Measurements from ENCODE around the gene DDX27. TPM values are rescaled to one million over a fixed set of nuclear protein-coding genes. Genes with fewer than 3 reads are reported as not detected.

Gene DDX27
- total and polyA plus RNA-seq, 2 of the 13 experiments (the other 11 are each of a cell fraction or from before 2014, with no cell fraction given): 42.6 to 72.8 TPM

DNA sequence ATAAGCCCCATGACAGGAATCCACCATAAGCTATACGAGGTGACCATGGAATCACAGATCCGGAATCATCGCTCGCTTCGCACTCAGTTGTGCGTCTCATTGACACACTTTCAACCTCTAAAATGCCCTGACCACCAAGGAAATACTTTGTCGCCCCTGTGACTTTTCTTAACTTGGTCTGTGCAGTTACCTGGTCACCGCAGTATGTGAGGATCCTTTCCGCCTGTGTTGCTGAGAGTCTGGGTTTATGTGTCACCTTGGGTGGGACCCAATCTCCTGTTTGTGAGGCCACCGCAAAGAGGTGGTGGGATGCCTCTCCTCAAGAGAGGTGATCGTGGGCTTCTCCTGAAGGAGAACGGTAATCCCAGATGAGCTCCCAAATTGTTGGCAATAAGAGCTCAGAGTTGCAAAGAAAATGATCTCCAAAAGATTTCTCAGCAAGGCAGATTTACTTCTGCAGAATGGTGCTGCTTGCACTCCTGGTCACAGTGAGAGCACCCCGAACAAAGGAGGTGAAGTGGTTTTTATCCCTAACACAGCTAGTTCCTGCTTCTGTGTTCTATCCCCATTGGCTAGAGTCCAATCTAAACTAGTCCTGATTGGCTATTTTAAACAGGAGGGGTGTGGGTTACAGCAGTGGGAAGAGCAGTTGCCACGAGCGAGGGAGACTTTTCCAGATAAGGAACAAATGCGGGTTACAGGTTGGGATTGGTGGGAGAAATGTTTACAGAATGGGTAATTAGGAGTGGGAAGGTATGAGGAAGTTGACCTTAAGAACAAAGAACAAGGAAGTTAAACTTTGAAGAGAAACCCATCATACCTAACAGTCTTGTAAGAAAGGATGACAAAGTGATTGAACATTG, 67.7 kb downstream of the DDX27 start:
- ChIA-PET POLR2A (interaction anchor here (0.6 to 3.4 kb wide), 7 partner anchors 8 to 233 kb away, joined by 3 to 23 read pairs (median 4); partner anchors contain the start of genes DDX27 and ZNFX1), CTCF (ENCODE audit: low intra/inter-chr PET ratio, low total read pairs) (no interaction called here)
- peaks cover 59 to 90% of the 10 kb centered on the region in 2 experiments for H3K36me3 ChIP-seq (replicated peaks in 1 of 2; ENCODE audit: control insufficient read depth in 1 of 2, insufficient read depth in 2 of 2, low read length in 2 of 2)
- peak; percentile 2 for ATAC-seq
- BruUV-seq (replicated peaks): no TSS peak
- H3K27me3 ChIP-seq (ENCODE audit: control insufficient read depth in 1 of 2, insufficient read depth in 2 of 2, low read length in 2 of 2): no peaks in the 10 kb centered on the region
- H3K4me1 ChIP-seq (ENCODE audit: insufficient read depth, low read length): peaks cover 67% of the 10 kb centered on the region
- H3K9me3 ChIP-seq (ENCODE audit: low read length): no peaks in the 10 kb centered on the region
- no peak overlapping the region for H3K9ac ChIP-seq (ENCODE audit: insufficient read depth, low read depth, low read length)
- WGBS (ENCODE audit: low lambda C conversion rate): 89% methylated on average over 16 of the region's 16 CpGs
- H3K27ac ChIP-seq (ENCODE audit: extremely low read length, insufficient read depth, low read length): peak overlapping the region; percentile 39
- FAIRE-seq: no peak
- peaks cover 91% of the 10 kb centered on the region for H4K20me1 ChIP-seq (ENCODE audit: insufficient read depth, low read length)
- DNase-seq (ENCODE audit: low spot score): peak; percentile 79
- peaks cover 63% of the 10 kb centered on the region for H3K79me2 ChIP-seq (ENCODE audit: insufficient read depth, low read length)
- no peak overlapping the region for H2AFZ ChIP-seq (ENCODE audit: low read length)
- H3K4me2 ChIP-seq (ENCODE audit: low read depth, low read length): peak overlapping the region; percentile 96
- no peak overlapping the region; a peak in 1 of 6 replicates for H3K4me3 ChIP-seq (replicated peaks in 1 of 3; ENCODE audit: insufficient read depth in 1 of 3, low read depth in 2 of 3, low read length in 3 of 3)
- intact Hi-C loops (cut with micrococcal nuclease; ENCODE audit: unreplicated experiment) (no loop called here), in situ Hi-C loops (cut with HindIII; ENCODE audit: extremely low pct_ligation_motif_present, low pct_unique_long_range_greater_than_20kb) (no loop called here)
- TF ChIP-seq RNF219 (CRISPR knock-in tag; IDR thresholded peaks at IDR 0.05) (no peak), YY1 (IDR thresholded peaks at IDR 0.05; ENCODE audit: insufficient read depth, insufficient replicate concordance, low read depth, low read length) (no peak), CEBPB (IDR thresholded peaks at IDR 0.05; ENCODE audit: borderline replicate concordance, low read depth, low read length) (no peak), ZNF850 (CRISPR knock-in tag; conservative IDR thresholded peaks at IDR 0.05) (no peak), SALL1 (CRISPR knock-in tag; IDR thresholded peaks at IDR 0.05) (0 out of 2 replicates have a peak, but pooled peaks have one; percentile 13), ZNF629 (CRISPR knock-in tag; conservative IDR thresholded peaks at IDR 0.05) (no peak), MAF1 (CRISPR knock-in tag; IDR thresholded peaks at IDR 0.05; ENCODE audit: borderline replicate concordance) (no peak), PITX1 (CRISPR knock-in tag; IDR thresholded peaks at IDR 0.05) (0 out of 2 replicates have a peak, but pooled peaks have one; percentile 42), ZNF382 (CRISPR knock-in tag; IDR thresholded peaks at IDR 0.05; ENCODE audit: borderline replicate concordance) (no peak), ZNF530 (CRISPR knock-in tag; IDR thresholded peaks at IDR 0.05; ENCODE audit: low read depth) (no peak), DNMT3B (CRISPR knock-in tag; conservative IDR thresholded peaks at IDR 0.05) (0 out of 2 replicates have a peak, but pooled peaks have one; percentile 49), EEA1 (CRISPR knock-in tag; IDR thresholded peaks at IDR 0.05; ENCODE audit: borderline replicate concordance) (0 out of 2 replicates have a peak, but pooled peaks have one; percentile 34), ZFP36L2 (CRISPR knock-in tag; IDR thresholded peaks at IDR 0.05) (no peak), RXRB (CRISPR knock-in tag; IDR thresholded peaks at IDR 0.05; ENCODE audit: borderline replicate concordance) (0 out of 2 replicates have a peak, but pooled peaks have one; percentile 8), DMAP1 (CRISPR knock-in tag; IDR thresholded peaks at IDR 0.05) (no peak), SOX5 (CRISPR knock-in tag; IDR thresholded peaks at IDR 0.05; ENCODE audit: borderline replicate concordance) (no peak), ATF4 (CRISPR knock-in tag; IDR thresholded peaks at IDR 0.05) (peak in 1 of 2 experiments; percentile 14; a peak in 1 of 4 replicates)
- TF ChIP-seq, protein P1, sequence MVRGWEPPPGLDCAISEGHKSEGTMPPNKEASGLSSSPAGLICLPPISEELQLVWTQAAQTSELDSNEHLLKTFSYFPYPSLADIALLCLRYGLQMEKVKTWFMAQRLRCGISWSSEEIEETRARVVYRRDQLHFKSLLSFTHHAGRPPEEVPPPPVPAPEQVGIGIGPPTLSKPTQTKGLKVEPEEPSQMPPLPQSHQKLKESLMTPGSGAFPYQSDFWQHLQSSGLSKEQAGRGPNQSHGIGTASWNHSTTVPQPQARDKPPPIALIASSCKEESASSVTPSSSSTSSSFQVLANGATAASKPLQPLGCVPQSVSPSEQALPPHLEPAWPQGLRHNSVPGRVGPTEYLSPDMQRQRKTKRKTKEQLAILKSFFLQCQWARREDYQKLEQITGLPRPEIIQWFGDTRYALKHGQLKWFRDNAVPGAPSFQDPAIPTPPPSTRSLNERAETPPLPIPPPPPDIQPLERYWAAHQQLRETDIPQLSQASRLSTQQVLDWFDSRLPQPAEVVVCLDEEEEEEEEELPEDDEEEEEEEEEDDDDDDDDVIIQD (CRISPR knock-in tag; IDR thresholded peaks at IDR 0.05; ENCODE audit: low read depth): peak; percentile 41; the same call in 1 of the 2 replicates
